Tibial artery (tissue), 4 donors: ENCODE measurements around the gene CTNNA3.

Experiments used
- DNase-seq, 2 donors: peaks; one replicate each; pipeline ENCODE4 v3.0.0-alpha.2; 2019
- H3K27ac ChIP-seq, 2 donors: fragments of 200-600 bp; sonication (generic) in 1 of 2; 1 replicate in 1 of 2; 2 replicates in 1 of 2; pipeline ENCODE4 v1.5.1; 2018 to 2019; ENCODE audit warnings: mild to moderate bottlenecking in 1 of 2
- H3K27me3 ChIP-seq, 2 donors: fragments of 200-600 bp; sonication (generic) in 1 of 2; one replicate each; pipeline versions ENCODE4 v1.5.1 to v1.6.0; 2016 to 2019
- H3K36me3 ChIP-seq, 3 donors: fragments of 200-600 bp; sonication (generic) in 2 of 3; one replicate each; pipeline ENCODE4 v1.5.1; 2016 to 2019; ENCODE audit warnings: mild to moderate bottlenecking in 2 of 3
- H3K4me1 ChIP-seq, 4 donors: fragments of 200-600 bp; sonication (generic) in 2 of 4; 1 replicate in 3 of 4; 2 replicates in 1 of 4; pipeline ENCODE4 v1.5.1; 2016 to 2019
- H3K4me3 ChIP-seq, 2 donors: fragments of 200-600 bp; sonication (generic) in 1 of 2; 1 replicate in 1 of 2; 2 replicates in 1 of 2; pipeline ENCODE4 v1.5.1; 2018 to 2019; ENCODE audit warnings: mild to moderate bottlenecking in 2 of 2
- H3K9me3 ChIP-seq, 3 donors: fragments of 200-600 bp; sonication (generic) in 1 of 3; one replicate each; pipeline ENCODE4 v1.5.1; 2016 to 2019
- CTCF ChIP-seq, 2 experiments: fragments of 200-600 bp in 1 of 2; fragments of 450-650 bp in 1 of 2; IDR thresholded peaks; one replicate each; pipeline ENCODE4 v1.5.1; 2017 to 2019; ENCODE audit warnings: antibody characterized with exemption in 2 of 2, mild to moderate bottlenecking in 1 of 2, moderate library complexity in 1 of 2
- intact Hi-C: fragments of 100-400 bp; cut with DNase I; formaldehyde crosslinking; loops from one replicate; pipeline ENCODE4 v1.15.0; 2023; ENCODE audit warnings: low total_unique reads

The CTNNA3 gene

GRCh38 chr10:66892871-66893270 lies 803.1 kb downstream of the CTNNA3 start:
- Histone ChIP-seq H3K9me3 (peaks cover 0 to 5% (median 0%) of the 10 kb centered on the region in 3 donors), H3K36me3 (no peaks in the 10 kb centered on the region), H3K4me1 (no peaks in the 10 kb centered on the region), H3K27me3 (no peaks in the 10 kb centered on the region), H3K27ac (no peak overlapping the region), H3K4me3 (no peak overlapping the region)
- DNase-seq, result no peak
- no peak for TF ChIP-seq CTCF (IDR thresholded peaks at IDR 0.05)
- intact Hi-C loops, result no loop called here

GRCh38 chr10:66888237-66888636 lies 807.8 kb downstream of the CTNNA3 start:
- Histone ChIP-seq H3K4me1 (no peaks in the 10 kb centered on the region), H3K4me3 (no peak overlapping the region), H3K27me3 (no peaks in the 10 kb centered on the region), H3K9me3 (no peaks in the 10 kb centered on the region), H3K36me3 (no peaks in the 10 kb centered on the region), H3K27ac (no peak overlapping the region)
- DNase-seq, result no peak
- intact Hi-C loops, result no loop called here
- no peak for TF ChIP-seq CTCF (IDR thresholded peaks at IDR 0.05)

GRCh38 chr10:66886848-66887247 lies 809.1 kb downstream of the CTNNA3 start:
- intact Hi-C loops, result no loop called here
- H3K9me3 ChIP-seq, result no peaks in the 10 kb centered on the region
- H3K36me3 ChIP-seq, result no peaks in the 10 kb centered on the region
- DNase-seq, result no peak
- no peak overlapping the region for H3K4me3 ChIP-seq
- no peaks in the 10 kb centered on the region for H3K4me1 ChIP-seq
- no peaks in the 10 kb centered on the region for H3K27me3 ChIP-seq
- no peak for TF ChIP-seq CTCF (IDR thresholded peaks at IDR 0.05)
- H3K27ac ChIP-seq, result no peak overlapping the region

- H3K4me1 ChIP-seq, result no peaks in the 10 kb centered on the region
- H3K27me3 ChIP-seq, result no peaks in the 10 kb centered on the region
- intact Hi-C loops, result no loop called here
- TF ChIP-seq CTCF (IDR thresholded peaks at IDR 0.05), result no peak
- H3K9me3 ChIP-seq, result no peaks in the 10 kb centered on the region
- no peak for DNase-seq
- H3K27ac ChIP-seq, result no peak overlapping the region
- no peak overlapping the region for H3K4me3 ChIP-seq
- H3K36me3 ChIP-seq, result no peaks in the 10 kb centered on the region
These were observed 813.7 kb downstream of the CTNNA3 start for GRCh38 chr10:66882271-66882670.

GRCh38 chr10:66881814-66882213 lies 814.2 kb downstream of the CTNNA3 start:
- H3K4me3 ChIP-seq, result no peak overlapping the region
- no peaks in the 10 kb centered on the region for H3K27me3 ChIP-seq
- intact Hi-C loops, result no loop called here
- H3K27ac ChIP-seq, result no peak overlapping the region
- no peaks in the 10 kb centered on the region for H3K4me1 ChIP-seq
- TF ChIP-seq CTCF (IDR thresholded peaks at IDR 0.05), result no peak
- DNase-seq, result no peak
- no peaks in the 10 kb centered on the region for H3K9me3 ChIP-seq
- H3K36me3 ChIP-seq, result no peaks in the 10 kb centered on the region

- Histone ChIP-seq H3K27me3 (no peaks in the 10 kb centered on the region), H3K4me3 (no peak overlapping the region), H3K4me1 (no peaks in the 10 kb centered on the region), H3K36me3 (no peaks in the 10 kb centered on the region), H3K27ac (no peak overlapping the region), H3K9me3 (no peaks in the 10 kb centered on the region)
- intact Hi-C loops, result no loop called here
- TF ChIP-seq CTCF (IDR thresholded peaks at IDR 0.05), result no peak
- no peak for DNase-seq
These were observed 815.2 kb downstream of the CTNNA3 start for GRCh38 chr10:66880826-66881225.
